ENCODE data around the gene RAMP3. TPM values are rescaled to one million over a fixed set of nuclear protein-coding genes. Genes with fewer than 3 reads are reported as not detected.

RAMP3 gene
- total and polyA plus RNA-seq, 9 of the 15 experiments (the other 6 are each of a cell fraction or from before 2014, with no cell fraction given): not detected

DNA sequence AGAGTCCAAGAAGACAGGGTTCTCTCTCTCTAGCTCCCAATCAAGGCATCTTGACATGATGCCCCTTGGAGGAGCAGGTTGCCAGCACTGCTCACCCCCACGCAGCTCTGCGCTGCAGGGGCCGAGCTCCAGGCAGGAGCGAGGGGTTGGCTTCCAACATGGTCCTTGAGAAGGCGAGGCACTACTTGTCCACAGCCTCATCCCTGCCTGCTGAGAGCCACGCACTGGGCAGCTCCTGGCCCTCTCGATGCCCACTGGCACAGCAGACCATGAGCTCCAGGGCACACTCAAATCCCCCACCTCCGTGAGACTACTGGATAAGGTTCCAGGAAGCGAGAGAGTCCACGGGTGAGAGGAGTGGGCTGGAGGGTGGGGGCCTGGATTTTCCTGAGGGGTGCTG lies 31.1 kb downstream of the RAMP3 start:
- H3K9ac ChIP-seq (ENCODE audit: insufficient read depth in 1 of 2, low read depth in 2 of 2, low read length in 2 of 2): no peak overlapping the region
- FAIRE-seq (no peak), DNase-seq (ENCODE audit: extremely low read depth in 1 of 4, low spot score in 3 of 4) (no peak), ATAC-seq (no peak)
- H3K9me3 ChIP-seq (replicated peaks; ENCODE audit: control insufficient read depth, insufficient read depth, low read depth, low read length): no peaks in the 10 kb centered on the region
- no peaks in the 10 kb centered on the region for H3K36me3 ChIP-seq (ENCODE audit: control insufficient read depth, insufficient read depth, low read length)
- intact Hi-C loops (cut with micrococcal nuclease) (no loop called here), in situ Hi-C loops (cut with MboI) (no loop called here)
- ChIA-PET POLR2A (no interaction called here), CTCF (ENCODE audit: low intra/inter-chr PET ratio) (interaction anchor here (0.6 kb wide), 1 partner anchor 350 kb away, joined by 3 read pairs; no protein-coding TSS in a partner anchor)
- 2% methylated on average over 10 of the region's 10 CpGs for whole genome bisulfite sequencing (ENCODE audit: insufficient coverage, low coverage, missing lambda C conversion rate)
- BruUV-seq (replicated peaks): no TSS peak
- H4K20me1 ChIP-seq (replicated peaks; ENCODE audit: control insufficient read depth, insufficient read depth, low read length): peaks cover 5% of the 10 kb centered on the region; the same call in 1 of the 2 replicates
- H3K9me1 ChIP-seq (ENCODE audit: control insufficient read depth, insufficient read depth, low read length): no peaks in the 10 kb centered on the region
- H3K27me3 ChIP-seq (ENCODE audit: control insufficient read depth in 2 of 2, insufficient read depth in 2 of 2, low read length in 2 of 2): peaks cover 19 to 71% of the 10 kb centered on the region in 2 experiments; a peak in 4 of 5 replicates
- H2AFZ ChIP-seq (ENCODE audit: low read depth, low read length): no peak overlapping the region
- H3K4me1 ChIP-seq (replicated peaks in 1 of 2; ENCODE audit: control insufficient read depth in 2 of 2, insufficient read depth in 2 of 2, low read length in 2 of 2): 0 out of 5 replicates have a peak, but pooled peaks cover 0 to 3% of the 10 kb centered on the region in 2 experiments
- no peak overlapping the region for H3K27ac ChIP-seq (ENCODE audit: extremely low read depth, low read depth, low read length)
- H3K4me3 ChIP-seq: no peak overlapping the region
- no peaks in the 10 kb centered on the region for H3K79me2 ChIP-seq (ENCODE audit: control insufficient read depth, insufficient read depth, low read length)
- no peak overlapping the region for H3K4me2 ChIP-seq (ENCODE audit: insufficient read depth, low read length)
- no peak for TF ChIP-seq MYNN (IDR thresholded peaks at IDR 0.05)
- TF ChIP-seq MYNN (CRISPR knock-in tag; IDR thresholded peaks at IDR 0.05): no peak
- TF ChIP-seq ZNF184 (CRISPR knock-in tag; IDR thresholded peaks at IDR 0.05): no peak
- no peak for TF ChIP-seq SMARCE1 (IDR thresholded peaks at IDR 0.05)
- TF ChIP-seq U2AF1 (optimal IDR thresholded peaks at IDR 0.05; ENCODE audit: low read depth, low read length): no peak
- TF ChIP-seq ZNF347 (CRISPR knock-in tag; IDR thresholded peaks at IDR 0.05; ENCODE audit: low read depth): no peak
- TF ChIP-seq, protein P1, sequence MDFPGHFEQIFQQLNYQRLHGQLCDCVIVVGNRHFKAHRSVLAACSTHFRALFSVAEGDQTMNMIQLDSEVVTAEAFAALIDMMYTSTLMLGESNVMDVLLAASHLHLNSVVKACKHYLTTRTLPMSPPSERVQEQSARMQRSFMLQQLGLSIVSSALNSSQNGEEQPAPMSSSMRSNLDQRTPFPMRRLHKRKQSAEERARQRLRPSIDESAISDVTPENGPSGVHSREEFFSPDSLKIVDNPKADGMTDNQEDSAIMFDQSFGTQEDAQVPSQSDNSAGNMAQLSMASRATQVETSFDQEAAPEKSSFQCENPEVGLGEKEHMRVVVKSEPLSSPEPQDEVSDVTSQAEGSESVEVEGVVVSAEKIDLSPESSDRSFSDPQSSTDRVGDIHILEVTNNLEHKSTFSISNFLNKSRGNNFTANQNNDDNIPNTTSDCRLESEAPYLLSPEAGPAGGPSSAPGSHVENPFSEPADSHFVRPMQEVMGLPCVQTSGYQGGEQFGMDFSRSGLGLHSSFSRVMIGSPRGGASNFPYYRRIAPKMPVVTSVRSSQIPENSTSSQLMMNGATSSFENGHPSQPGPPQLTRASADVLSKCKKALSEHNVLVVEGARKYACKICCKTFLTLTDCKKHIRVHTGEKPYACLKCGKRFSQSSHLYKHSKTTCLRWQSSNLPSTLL (IDR thresholded peaks at IDR 0.05): no peak
- TF ChIP-seq CREM (IDR thresholded peaks at IDR 0.05; ENCODE audit: low read depth): no peak
- no peak for TF ChIP-seq CC2D1A (IDR thresholded peaks at IDR 0.05)
- TF ChIP-seq, protein P2, sequence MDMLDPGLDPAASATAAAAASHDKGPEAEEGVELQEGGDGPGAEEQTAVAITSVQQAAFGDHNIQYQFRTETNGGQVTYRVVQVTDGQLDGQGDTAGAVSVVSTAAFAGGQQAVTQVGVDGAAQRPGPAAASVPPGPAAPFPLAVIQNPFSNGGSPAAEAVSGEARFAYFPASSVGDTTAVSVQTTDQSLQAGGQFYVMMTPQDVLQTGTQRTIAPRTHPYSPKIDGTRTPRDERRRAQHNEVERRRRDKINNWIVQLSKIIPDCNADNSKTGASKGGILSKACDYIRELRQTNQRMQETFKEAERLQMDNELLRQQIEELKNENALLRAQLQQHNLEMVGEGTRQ (CRISPR knock-in tag; IDR thresholded peaks at IDR 0.05): no peak
- no peak for TF ChIP-seq JUN (IDR thresholded peaks at IDR 0.05; ENCODE audit: borderline replicate concordance, low read depth, low read length)
- no peak for TF ChIP-seq JUN (CRISPR knock-in tag; IDR thresholded peaks at IDR 0.05; ENCODE audit: borderline replicate concordance)
- TF ChIP-seq FOXK2 (conservative IDR thresholded peaks at IDR 0.05 in 1 of 2, IDR thresholded peaks at IDR 0.05 in 1 of 2; ENCODE audit: low read depth in 2 of 2): no peak
- no peak for TF ChIP-seq RAD21 (CRISPR knock-in tag; conservative IDR thresholded peaks at IDR 0.05 in 1 of 2, IDR thresholded peaks at IDR 0.05 in 1 of 2)
- TF ChIP-seq, protein P3, sequence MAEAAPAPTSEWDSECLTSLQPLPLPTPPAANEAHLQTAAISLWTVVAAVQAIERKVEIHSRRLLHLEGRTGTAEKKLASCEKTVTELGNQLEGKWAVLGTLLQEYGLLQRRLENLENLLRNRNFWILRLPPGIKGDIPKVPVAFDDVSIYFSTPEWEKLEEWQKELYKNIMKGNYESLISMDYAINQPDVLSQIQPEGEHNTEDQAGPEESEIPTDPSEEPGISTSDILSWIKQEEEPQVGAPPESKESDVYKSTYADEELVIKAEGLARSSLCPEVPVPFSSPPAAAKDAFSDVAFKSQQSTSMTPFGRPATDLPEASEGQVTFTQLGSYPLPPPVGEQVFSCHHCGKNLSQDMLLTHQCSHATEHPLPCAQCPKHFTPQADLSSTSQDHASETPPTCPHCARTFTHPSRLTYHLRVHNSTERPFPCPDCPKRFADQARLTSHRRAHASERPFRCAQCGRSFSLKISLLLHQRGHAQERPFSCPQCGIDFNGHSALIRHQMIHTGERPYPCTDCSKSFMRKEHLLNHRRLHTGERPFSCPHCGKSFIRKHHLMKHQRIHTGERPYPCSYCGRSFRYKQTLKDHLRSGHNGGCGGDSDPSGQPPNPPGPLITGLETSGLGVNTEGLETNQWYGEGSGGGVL (CRISPR knock-in tag; IDR thresholded peaks at IDR 0.05): no peak
- no peak for TF ChIP-seq DMBX1 (CRISPR knock-in tag; IDR thresholded peaks at IDR 0.05; ENCODE audit: borderline replicate concordance)
- no peak for TF ChIP-seq EP300 (IDR thresholded peaks at IDR 0.05; ENCODE audit: low read length)
- no peak for TF ChIP-seq NFXL1 (CRISPR knock-in tag; IDR thresholded peaks at IDR 0.05)
- TF ChIP-seq SMAD2 (IDR thresholded peaks at IDR 0.05; ENCODE audit: low read depth, low read length): no peak
